Naive B cell (primary cell): ENCODE data around the gene UBE2E2. TPM values are rescaled to one million over a fixed set of nuclear protein-coding genes. Genes with fewer than 3 reads are reported as not detected.
A peak's percentile ranks its signal among the peaks of the same experiment; 100 is the strongest.

ENCODE experiments used
- ATAC-seq, 2 donors: fragments of 150-1000 bp; cut with Tn5 transposase; 2 replicates each; pipeline ENCODE4 v1.10.0; 2021; ENCODE audit warnings: low read depth in 2 of 2, mild to moderate bottlenecking in 2 of 2, moderate library complexity in 2 of 2
- DNase-seq: peaks from one replicate; pipeline ENCODE4 v3.0.0; 2022
- H3K27ac Mint-ChIP-seq, 6 donors: one replicate each; pipeline ENCODE4 v1.8.0; 2020 to 2022; ENCODE audit warnings: mild to moderate bottlenecking in 6 of 6, mixed read lengths in 6 of 6, moderate library complexity in 5 of 6, inconsistent platforms in 2 of 6
- H3K27me3 Mint-ChIP-seq, 3 donors: one replicate each; pipeline ENCODE4 v1.8.0; 2021 to 2022; ENCODE audit warnings: mixed read lengths in 3 of 3, mild to moderate bottlenecking in 1 of 3
- H3K36me3 Mint-ChIP-seq, 2 donors: one replicate each; pipeline ENCODE4 v1.8.0; 2020 to 2022; ENCODE audit warnings: mixed read lengths in 2 of 2, inconsistent platforms in 1 of 2, mild to moderate bottlenecking in 1 of 2
- H3K4me1 Mint-ChIP-seq, 3 donors: one replicate each; pipeline ENCODE4 v1.8.0; 2020 to 2022; ENCODE audit warnings: mixed read lengths in 3 of 3, inconsistent platforms in 1 of 3, mild to moderate bottlenecking in 1 of 3, moderate library complexity in 1 of 3
- H3K4me3 Mint-ChIP-seq, 8 donors: one replicate each; pipeline ENCODE4 v1.8.0; 2020 to 2022; ENCODE audit warnings: mild to moderate bottlenecking in 8 of 8, mixed read lengths in 8 of 8, moderate library complexity in 8 of 8, inconsistent platforms in 2 of 8
- H3K9me3 Mint-ChIP-seq, 7 donors: one replicate each; pipeline ENCODE4 v1.8.0; 2020 to 2022; ENCODE audit warnings: mixed read lengths in 7 of 7, mild to moderate bottlenecking in 5 of 7, inconsistent platforms in 2 of 7, moderate library complexity in 1 of 7
- polyA plus RNA-seq, 6 donors: library from polyadenylated mRNA; unstranded; fragments of 300-500 nt; fragmentation: Illumina TruSeq; gene quantifications; one replicate each; pipeline ENCODE4 v1.2.3, GENCODE V29; 2021; ENCODE audit warnings: low read depth in 6 of 6

Gene UBE2E2
- 100 to 1,000 TPM; 101 to 162 (median 121) TPM for polyA plus RNA-seq

GRCh38 chr3:23202921-23203707 is at the start of gene UBE2E2:
Gene UBE2E2, plus strand, starts transcription at chr3:23203327.
- H3K36me3 Mint-ChIP-seq, result peaks cover 0 to 8% of the 10 kb centered on the region in 2 donors
- no peaks in the 10 kb centered on the region for H3K27me3 Mint-ChIP-seq
- peak; percentile 68 to 70 for ATAC-seq
- H3K4me3 Mint-ChIP-seq, result peak within 1 kb of the TSS; percentile 93 to 100 (median 98)
- H3K27ac Mint-ChIP-seq, result peak within 1 kb of the TSS; percentile 81 to 98 (median 94)
- no peaks in the 10 kb centered on the region for H3K9me3 Mint-ChIP-seq
- DNase-seq, result peak; percentile 76
- H3K4me1 Mint-ChIP-seq, result peaks cover 38 to 47% (median 46%) of the 10 kb centered on the region in 3 donors

DNA sequence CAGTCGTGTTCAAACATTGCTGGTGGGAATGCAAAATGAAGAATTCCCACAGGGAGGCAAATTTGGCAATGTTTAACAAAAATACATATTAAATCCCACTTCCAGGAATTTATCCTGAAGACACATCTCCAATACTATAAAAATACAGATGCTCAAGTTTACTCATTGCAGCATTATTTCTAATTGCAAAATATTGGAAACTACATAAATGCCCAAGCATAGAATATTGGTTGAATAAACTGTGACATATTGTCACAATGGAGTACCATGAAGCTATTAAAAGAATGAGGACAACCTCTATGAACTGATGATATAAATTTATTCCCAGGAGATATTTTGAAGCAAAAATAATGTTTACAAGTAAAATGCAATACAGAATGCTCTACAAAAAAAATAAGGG is 49.7 kb upstream of the UBE2E2 start:
- no peaks in the 10 kb centered on the region for H3K27me3 Mint-ChIP-seq
- DNase-seq, result no peak
- no peak overlapping the region for H3K27ac Mint-ChIP-seq
- no peaks in the 10 kb centered on the region for H3K4me1 Mint-ChIP-seq
- no peak overlapping the region for H3K4me3 Mint-ChIP-seq
- peaks cover 0 to 14% (median 10%) of the 10 kb centered on the region in 7 donors for H3K9me3 Mint-ChIP-seq
- no peaks in the 10 kb centered on the region for H3K36me3 Mint-ChIP-seq
- no peak for ATAC-seq

GRCh38 chr3:23157331-23157730 is 45.8 kb upstream of the UBE2E2 start:
- H3K9me3 Mint-ChIP-seq, result peaks cover 0 to 14% (median 10%) of the 10 kb centered on the region in 7 donors
- DNase-seq, result no peak
- no peak overlapping the region for H3K4me3 Mint-ChIP-seq
- no peak for ATAC-seq
- H3K27me3 Mint-ChIP-seq, result no peaks in the 10 kb centered on the region
- no peak overlapping the region for H3K27ac Mint-ChIP-seq
- H3K4me1 Mint-ChIP-seq, result peaks cover 6 to 8% (median 7%) of the 10 kb centered on the region in 3 donors
- no peaks in the 10 kb centered on the region for H3K36me3 Mint-ChIP-seq

DNA sequence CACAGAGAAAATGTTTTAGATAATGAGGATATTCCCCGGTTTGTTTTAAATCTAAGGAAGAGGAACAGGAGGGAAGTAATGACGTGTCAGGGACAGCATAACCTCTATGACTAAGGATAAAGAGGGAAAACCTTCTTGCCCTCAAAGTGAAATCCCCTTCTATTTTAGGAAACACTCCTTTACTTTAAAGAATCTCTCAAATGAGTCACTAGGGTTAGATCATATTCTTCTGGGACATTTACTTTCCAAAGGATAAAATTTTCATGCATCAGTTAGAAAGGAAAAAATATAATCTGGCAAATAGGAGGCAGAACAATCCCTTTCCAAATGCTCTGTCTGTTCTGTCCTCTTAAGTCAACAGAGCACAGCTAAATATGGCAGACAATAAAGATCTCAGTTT is 43.2 kb upstream of the UBE2E2 start:
- Mint-ChIP-seq H3K4me1 (peaks cover 13 to 24% (median 21%) of the 10 kb centered on the region in 3 donors), H3K4me3 (no peak overlapping the region), H3K27ac (peak overlapping the region in 1 of 6 donors; percentile 30), H3K36me3 (no peaks in the 10 kb centered on the region), H3K9me3 (peaks cover 4 to 15% (median 9%) of the 10 kb centered on the region in 7 donors), H3K27me3 (no peaks in the 10 kb centered on the region)
- no peak for ATAC-seq
- no peak for DNase-seq

DNA sequence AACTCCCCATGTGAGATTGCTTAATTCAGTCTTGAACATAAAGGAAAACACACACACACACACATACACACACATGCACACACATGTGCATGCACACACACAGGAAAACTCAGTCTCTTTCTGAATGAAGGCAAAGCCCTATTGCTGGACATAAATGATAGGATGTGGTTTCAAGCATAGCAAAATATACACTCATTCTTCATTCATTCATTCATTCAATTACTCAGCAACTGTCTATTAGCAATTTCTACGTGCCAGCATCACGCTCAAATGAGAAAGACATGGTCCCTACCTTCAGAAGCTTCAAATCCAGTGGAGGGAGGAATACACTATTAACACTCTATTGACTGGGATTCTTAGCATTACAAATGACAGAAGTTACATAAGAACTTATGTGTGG is 41.8 kb upstream of the UBE2E2 start:
- DNase-seq, result no peak
- Mint-ChIP-seq H3K4me1 (peaks cover 13 to 24% (median 21%) of the 10 kb centered on the region in 3 donors), H3K9me3 (peaks cover 0 to 5% (median 2%) of the 10 kb centered on the region in 7 donors), H3K36me3 (no peaks in the 10 kb centered on the region), H3K27me3 (no peaks in the 10 kb centered on the region), H3K4me3 (no peak overlapping the region), H3K27ac (no peak overlapping the region)
- no peak for ATAC-seq

DNA sequence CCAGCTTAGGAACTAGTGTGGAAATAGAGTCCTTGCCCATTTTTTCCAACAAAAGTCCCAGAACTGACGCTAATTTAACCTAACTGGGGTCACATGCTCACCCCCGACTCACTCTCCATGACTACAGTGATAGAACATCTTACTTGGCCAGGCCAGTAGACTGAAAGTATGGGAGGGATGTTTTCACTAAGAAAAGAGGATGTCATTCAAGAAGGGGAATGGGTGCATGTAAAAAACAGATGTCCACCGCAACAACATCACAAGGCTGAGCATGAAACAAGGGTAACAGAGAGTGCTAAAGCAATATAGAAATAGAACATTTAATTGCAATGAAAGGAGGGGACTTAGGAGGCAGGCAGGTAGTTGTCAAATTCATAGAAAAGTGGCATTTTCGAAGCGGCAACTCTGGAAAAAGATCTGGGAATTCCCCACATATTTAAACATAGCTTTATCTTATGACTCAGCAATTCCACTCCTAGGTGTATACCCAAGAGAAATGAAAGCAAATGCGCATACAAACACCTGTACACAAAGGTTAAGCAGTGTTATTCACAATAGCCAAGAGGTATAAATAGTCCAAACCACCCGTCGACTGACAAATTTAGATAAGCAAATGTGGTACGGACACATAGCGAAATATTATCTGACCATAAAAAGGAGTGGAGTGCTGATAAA is 41.1 kb upstream of the UBE2E2 start:
- Mint-ChIP-seq H3K27ac (peak overlapping the region in 1 of 6 donors; percentile 62), H3K9me3 (peaks cover 0 to 5% (median 2%) of the 10 kb centered on the region in 7 donors), H3K27me3 (no peaks in the 10 kb centered on the region), H3K4me3 (peak overlapping the region in 3 of 8 donors; percentile 35 to 50 (median 48)), H3K36me3 (no peaks in the 10 kb centered on the region), H3K4me1 (peaks cover 13 to 24% (median 21%) of the 10 kb centered on the region in 3 donors)
- ATAC-seq (peak; percentile 11 to 24), DNase-seq (no peak)

GRCh38 chr3:23162934-23163333 is 40.2 kb upstream of the UBE2E2 start:
- H3K27ac Mint-ChIP-seq, result peak overlapping the region in 3 of 6 donors; percentile 28 to 43 (median 32)
- DNase-seq (peak; percentile 28), ATAC-seq (peak; percentile 82 to 86)
- H3K9me3 Mint-ChIP-seq, result peaks cover 0 to 5% (median 2%) of the 10 kb centered on the region in 7 donors
- no peaks in the 10 kb centered on the region for H3K27me3 Mint-ChIP-seq
- peaks cover 13 to 24% (median 21%) of the 10 kb centered on the region in 3 donors for H3K4me1 Mint-ChIP-seq
- H3K36me3 Mint-ChIP-seq, result no peaks in the 10 kb centered on the region
- peak overlapping the region in 2 of 8 donors; percentile 35 to 50 for H3K4me3 Mint-ChIP-seq

GRCh38 chr3:23164746-23165145 is 38.4 kb upstream of the UBE2E2 start:
- Mint-ChIP-seq H3K9me3 (peaks cover 2 to 10% (median 6%) of the 10 kb centered on the region in 7 donors), H3K4me1 (peaks cover 13 to 24% (median 21%) of the 10 kb centered on the region in 3 donors), H3K27me3 (peaks cover 0 to 7% (median 0%) of the 10 kb centered on the region in 3 donors), H3K27ac (no peak overlapping the region), H3K36me3 (peaks cover 1 to 7% of the 10 kb centered on the region in 2 donors), H3K4me3 (no peak overlapping the region)
- DNase-seq (no peak), ATAC-seq (no peak)

DNA sequence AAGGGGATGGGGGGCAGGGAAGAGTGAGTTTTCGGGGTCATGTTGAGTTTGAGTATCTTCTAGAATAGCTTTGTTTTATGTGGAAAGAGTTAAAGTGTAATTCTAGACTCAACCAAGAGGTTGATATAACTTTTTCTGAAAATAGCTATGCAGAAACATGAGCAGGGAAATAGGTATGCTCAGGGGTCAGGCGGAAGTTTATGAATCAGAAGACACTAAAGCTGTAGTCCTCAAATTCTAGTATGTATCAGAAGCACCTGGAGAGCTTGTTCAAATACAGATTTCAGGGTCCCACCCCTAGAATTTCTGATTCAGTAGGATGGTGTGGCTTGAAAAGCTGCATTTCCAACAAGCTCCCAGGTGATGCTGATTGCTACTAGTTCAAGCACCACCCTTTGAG is 37.6 kb upstream of the UBE2E2 start:
- H3K27me3 Mint-ChIP-seq, result peaks cover 0 to 13% (median 0%) of the 10 kb centered on the region in 3 donors
- peaks cover 10 to 17% (median 13%) of the 10 kb centered on the region in 7 donors for H3K9me3 Mint-ChIP-seq
- peaks cover 10 to 15% of the 10 kb centered on the region in 2 donors for H3K36me3 Mint-ChIP-seq
- H3K4me1 Mint-ChIP-seq, result peaks cover 13 to 24% (median 21%) of the 10 kb centered on the region in 3 donors
- H3K4me3 Mint-ChIP-seq, result no peak overlapping the region
- ATAC-seq (no peak), DNase-seq (no peak)
- no peak overlapping the region for H3K27ac Mint-ChIP-seq

- Mint-ChIP-seq H3K9me3 (peaks cover 10 to 20% (median 17%) of the 10 kb centered on the region in 7 donors), H3K4me3 (no peak overlapping the region), H3K27ac (no peak overlapping the region), H3K27me3 (peaks cover 0 to 13% (median 0%) of the 10 kb centered on the region in 3 donors), H3K36me3 (peaks cover 10 to 16% of the 10 kb centered on the region in 2 donors), H3K4me1 (peaks cover 13 to 24% (median 21%) of the 10 kb centered on the region in 3 donors)
- ATAC-seq (no peak), DNase-seq (no peak)
Observed at GRCh38 chr3:23166276-23166675, 36.9 kb upstream of the UBE2E2 start.

GRCh38 chr3:23166845-23167244 is 36.3 kb upstream of the UBE2E2 start:
- Mint-ChIP-seq H3K9me3 (peaks cover 10 to 20% (median 17%) of the 10 kb centered on the region in 7 donors), H3K4me3 (no peak overlapping the region), H3K27ac (no peak overlapping the region), H3K27me3 (peaks cover 0 to 13% (median 2%) of the 10 kb centered on the region in 3 donors), H3K36me3 (peaks cover 10 to 16% of the 10 kb centered on the region in 2 donors), H3K4me1 (peaks cover 12 to 21% (median 19%) of the 10 kb centered on the region in 3 donors)
- DNase-seq (no peak), ATAC-seq (no peak)

DNA sequence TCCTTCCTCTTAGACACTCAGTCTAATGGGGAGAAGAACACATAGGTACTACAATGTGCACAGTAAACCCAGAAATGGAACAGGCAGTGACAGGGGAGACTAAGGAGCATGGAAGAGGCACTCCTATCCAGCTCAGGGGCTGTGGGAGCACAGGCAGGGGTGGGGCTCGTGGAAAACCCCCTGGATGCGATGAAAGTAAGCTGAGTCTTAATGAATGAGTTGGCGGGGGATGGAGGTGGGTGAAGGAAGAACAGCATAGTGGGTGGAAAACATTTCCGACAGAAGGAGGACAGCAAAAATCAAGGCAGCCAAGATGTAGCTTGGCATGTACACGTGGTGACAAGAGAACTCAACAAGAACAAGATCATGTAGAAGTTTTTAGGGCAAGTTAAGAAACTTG is 33.6 kb upstream of the UBE2E2 start:
- Mint-ChIP-seq H3K9me3 (peaks cover 9 to 17% (median 13%) of the 10 kb centered on the region in 7 donors), H3K4me3 (no peak overlapping the region), H3K36me3 (peaks cover 10 to 16% of the 10 kb centered on the region in 2 donors), H3K27ac (no peak overlapping the region), H3K4me1 (no peaks in the 10 kb centered on the region), H3K27me3 (peaks cover 0 to 13% (median 5%) of the 10 kb centered on the region in 3 donors)
- DNase-seq (no peak), ATAC-seq (no peak)

DNA sequence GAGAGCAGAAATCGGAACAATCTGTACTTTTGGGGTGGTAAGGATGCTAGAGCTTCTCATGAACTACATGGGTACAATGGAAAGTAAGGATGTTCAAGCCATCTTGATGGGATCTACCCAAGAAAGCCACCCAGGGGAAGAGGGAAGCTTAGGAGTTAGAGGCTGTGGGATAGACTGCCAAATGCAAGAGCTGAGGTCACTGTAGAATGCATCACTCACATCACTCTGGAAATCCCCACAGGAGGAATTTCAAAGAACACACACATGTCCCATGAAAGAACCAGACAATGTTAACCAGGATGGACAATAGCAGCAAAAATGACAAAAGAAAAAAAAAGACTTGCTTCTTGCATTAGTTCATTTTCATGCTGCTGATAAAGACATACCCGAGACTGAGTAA is 32.8 kb upstream of the UBE2E2 start:
- peaks cover 9 to 17% (median 13%) of the 10 kb centered on the region in 7 donors for H3K9me3 Mint-ChIP-seq
- peaks cover 10 to 16% of the 10 kb centered on the region in 2 donors for H3K36me3 Mint-ChIP-seq
- H3K27me3 Mint-ChIP-seq, result peaks cover 0 to 13% (median 5%) of the 10 kb centered on the region in 3 donors
- H3K4me1 Mint-ChIP-seq, result no peaks in the 10 kb centered on the region
- H3K27ac Mint-ChIP-seq, result peak overlapping the region in 1 of 6 donors; percentile 5
- H3K4me3 Mint-ChIP-seq, result no peak overlapping the region
- DNase-seq (no peak), ATAC-seq (no peak)
